NCI-H1048 (cell line): Measurements from ENCODE around the gene CCND1.

Experiments used
- DNase-seq: peaks from one replicate; lab custom pipeline; 2025; lab: John Stamatoyannopoulos, UW

The CCND1 gene

GRCh38 chr11:69640995-69641581 is at the start of gene CCND1:
Gene CCND1 (plus strand): TSS chr11:69641156. CDS start chr11:69641314, 158 bp downstream.
- no peak for DNase-seq

- DNase-seq: no peak
These were observed 47.8 kb upstream of the CCND1 start for GRCh38 chr11:69592986-69593650.

- DNase-seq: no peak
These were observed 47.1 kb upstream of the CCND1 start for GRCh38 chr11:69593851-69594250.

GRCh38 chr11:69594481-69594880 is 46.5 kb upstream of the CCND1 start:
- no peak for DNase-seq

GRCh38 chr11:69595805-69596665 is 44.9 kb upstream of the CCND1 start:
- no peak for DNase-seq

GRCh38 chr11:69598147-69598546 is 42.8 kb upstream of the CCND1 start:
- DNase-seq: no peak

- DNase-seq: no peak
These were observed 41.5 kb upstream of the CCND1 start for GRCh38 chr11:69599502-69599901.

GRCh38 chr11:69600001-69600400 is 41.0 kb upstream of the CCND1 start:
- no peak for DNase-seq

GRCh38 chr11:69601011-69601975 is 39.7 kb upstream of the CCND1 start:
- DNase-seq: no peak

GRCh38 chr11:69603111-69603836 is 37.7 kb upstream of the CCND1 start:
- no peak for DNase-seq

GRCh38 chr11:69604055-69604454 is 36.9 kb upstream of the CCND1 start:
- DNase-seq: no peak

GRCh38 chr11:69605737-69606526 is 35.0 kb upstream of the CCND1 start:
- no peak for DNase-seq

- no peak for DNase-seq
These were observed 31.6 kb upstream of the CCND1 start for GRCh38 chr11:69609351-69609750.

GRCh38 chr11:69611548-69612526 is 29.1 kb upstream of the CCND1 start:
- no peak for DNase-seq

- DNase-seq: no peak
These were observed 27.4 kb upstream of the CCND1 start for GRCh38 chr11:69613594-69613993.

GRCh38 chr11:69614085-69614484 is 26.9 kb upstream of the CCND1 start:
- no peak for DNase-seq

- no peak for DNase-seq
These were observed 25.2 kb upstream of the CCND1 start for GRCh38 chr11:69615545-69616278.

- no peak for DNase-seq
These were observed 23.7 kb upstream of the CCND1 start for GRCh38 chr11:69617220-69617619.
